Ovary (tissue), 9 donors: ENCODE data around the gene DENND1B. TPM values are rescaled to one million over a fixed set of nuclear protein-coding genes. Genes with fewer than 3 reads are reported as not detected.

Experiments used
- DNase-seq, 5 donors: peaks; one replicate each; pipeline ENCODE4 v3.0.0-alpha.2; 2019 to 2020
- H3K27ac ChIP-seq, 2 donors: fragments of 200-600 bp; one replicate each; pipeline versions ENCODE4 v1.5.1 to v1.8.0; 2019 to 2022
- H3K27me3 ChIP-seq: fragments of 200-600 bp; one replicate; pipeline ENCODE4 v1.8.0; 2022
- H3K36me3 ChIP-seq: fragments of 200-600 bp; sonication (generic); one replicate; pipeline ENCODE4 v1.5.1; 2019
- H3K4me1 ChIP-seq: one replicate; pipeline ENCODE4 v1.8.1; 2013; ENCODE audit warnings: mild to moderate bottlenecking, moderate library complexity; ENCODE audit not compliant: insufficient read depth
- H3K4me3 ChIP-seq: fragments of 200-600 bp; sonication (generic); one replicate; pipeline ENCODE4 v1.5.1; 2017
- H3K9me3 ChIP-seq, 2 donors: fragments of 200-600 bp in 1 of 2; sonication (generic) in 1 of 2; one replicate each; pipeline versions ENCODE4 v1.5.1 to v1.8.1; 2013 to 2019; ENCODE audit warnings: mild to moderate bottlenecking in 1 of 2, moderate library complexity in 1 of 2
- EP300 ChIP-seq: sonication (generic); formaldehyde crosslinking; IDR thresholded peaks from one replicate; pipeline ENCODE4 v1.6.1; 2017; ENCODE audit warnings: antibody characterized with exemption
- POLR2A ChIP-seq: fragments of 450-650 bp; IDR thresholded peaks from one replicate; pipeline ENCODE4 v1.6.1; 2017; ENCODE audit warnings: antibody characterized with exemption, mild to moderate bottlenecking, moderate library complexity
- WGBS, 3 donors: extraction: QIAGEN DNeasy Blood & Tissue Kit in 1 of 3; methylation state at CpG; one replicate each; pipeline versions ENCODE4 v1.1.5 to v1.1.7; 2013 to 2017; 5-methylcytosine and 5-hydroxymethylcytosine counted together
- intact Hi-C, 4 donors: fragments of 100-400 bp; cut with DNase I; formaldehyde crosslinking; loops; one replicate each; pipeline versions ENCODE4 v1.11.0 to v1.15.1; 2022 to 2023
- polyA plus RNA-seq, 2 donors: library from polyadenylated mRNA; stranded (reverse); fragments of 200-250 nt in 1 of 2; fragments of 350-450 nt in 1 of 2; fragmentation: Illumina TruSeq in 1 of 2; extraction: RNeasy Lipid Tissue Mini Kit (QIAGEN cat#74804) in 1 of 2; gene quantifications; one replicate each; pipeline ENCODE4 v1.2.3, GENCODE V29; 2013 to 2014
- total RNA-seq, 7 donors: library from RNA; depleted of rRNA in 2 of 7; stranded (reverse); fragments of >200 nt in 2 of 7; fragmentation: NEBNext Ultra II Directional in 3 of 7; extraction: Animal tissue kit (Norgen Biotek cat#: 25700) in 3 of 7; gene quantifications; one replicate each; pipeline versions ENCODE4 v1.1.0 to v1.2.4, GENCODE V29; 2016 to 2023
- TF ChIP-seq, protein P1 (sequence below), 3 donors: fragments of 450-650 bp in 2 of 3; fragments of 200-600 bp in 1 of 3; IDR thresholded peaks; one replicate each; pipeline versions ENCODE4 v1.5.1 to v1.8.0; 2016 to 2022; ENCODE audit warnings: antibody characterized with exemption in 3 of 3, mild to moderate bottlenecking in 1 of 3
- donor health status: DM: no; HTN: no; CAD: no; lungs with moderate emphysema.
- donor health status: DM: no; HTN: no; CAD: no.
- donor health status: Bipolar disorder and iron deficiency.
- donor health status: DM: yes; HTN: yes; CAD: no.
- donor health status: DM: no; HTN: no; CAD: no.
- donor health status: DM: yes; HTN: yes; CAD: no.

Gene DENND1B
- total and polyA plus RNA-seq, 9 donors, result 2.9 to 20.6 (median 14.1) TPM

GRCh38 chr1:197776351-197777105, 1.2 kb upstream of the DENND1B start:
- Histone ChIP-seq H3K4me1 (peaks cover 3% of the 10 kb centered on the region), H3K9me3 (no peaks in the 10 kb centered on the region), H3K36me3 (no peaks in the 10 kb centered on the region), H3K27ac (peak overlapping the region; percentile 88 to 92), H3K27me3 (no peaks in the 10 kb centered on the region), H3K4me3 (no peak overlapping the region)
- no peak for TF ChIP-seq POLR2A
- TF ChIP-seq, protein P1, sequence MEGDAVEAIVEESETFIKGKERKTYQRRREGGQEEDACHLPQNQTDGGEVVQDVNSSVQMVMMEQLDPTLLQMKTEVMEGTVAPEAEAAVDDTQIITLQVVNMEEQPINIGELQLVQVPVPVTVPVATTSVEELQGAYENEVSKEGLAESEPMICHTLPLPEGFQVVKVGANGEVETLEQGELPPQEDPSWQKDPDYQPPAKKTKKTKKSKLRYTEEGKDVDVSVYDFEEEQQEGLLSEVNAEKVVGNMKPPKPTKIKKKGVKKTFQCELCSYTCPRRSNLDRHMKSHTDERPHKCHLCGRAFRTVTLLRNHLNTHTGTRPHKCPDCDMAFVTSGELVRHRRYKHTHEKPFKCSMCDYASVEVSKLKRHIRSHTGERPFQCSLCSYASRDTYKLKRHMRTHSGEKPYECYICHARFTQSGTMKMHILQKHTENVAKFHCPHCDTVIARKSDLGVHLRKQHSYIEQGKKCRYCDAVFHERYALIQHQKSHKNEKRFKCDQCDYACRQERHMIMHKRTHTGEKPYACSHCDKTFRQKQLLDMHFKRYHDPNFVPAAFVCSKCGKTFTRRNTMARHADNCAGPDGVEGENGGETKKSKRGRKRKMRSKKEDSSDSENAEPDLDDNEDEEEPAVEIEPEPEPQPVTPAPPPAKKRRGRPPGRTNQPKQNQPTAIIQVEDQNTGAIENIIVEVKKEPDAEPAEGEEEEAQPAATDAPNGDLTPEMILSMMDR (IDR thresholded peaks at IDR 0.05), result no peak
- no peak for TF ChIP-seq EP300
- WGBS, 3 donors, result 70 to 82% (median 78%) methylated on average over 3 of the region's 3 CpGs
- intact Hi-C loops, result no loop called here
- no peak for DNase-seq

GRCh38 chr1:197774466-197775281, 606 bp downstream of the DENND1B start:
- intact Hi-C loops, result no loop called here
- peaks cover 3% of the 10 kb centered on the region for H3K4me1 ChIP-seq
- no peaks in the 10 kb centered on the region for H3K36me3 ChIP-seq
- H3K27me3 ChIP-seq, result no peaks in the 10 kb centered on the region
- peak overlapping the region; percentile 88 to 92 for H3K27ac ChIP-seq
- no peaks in the 10 kb centered on the region for H3K9me3 ChIP-seq
- DNase-seq, result peak; percentile 48 to 73 (median 53)
- peak overlapping the region; percentile 71 for H3K4me3 ChIP-seq
- WGBS, 3 donors, result 0% methylated on average over 51 to 71 of the region's 71 CpGs
- TF ChIP-seq EP300, result no peak
- TF ChIP-seq, protein P1 (IDR thresholded peaks at IDR 0.05), result no peak

DNA sequence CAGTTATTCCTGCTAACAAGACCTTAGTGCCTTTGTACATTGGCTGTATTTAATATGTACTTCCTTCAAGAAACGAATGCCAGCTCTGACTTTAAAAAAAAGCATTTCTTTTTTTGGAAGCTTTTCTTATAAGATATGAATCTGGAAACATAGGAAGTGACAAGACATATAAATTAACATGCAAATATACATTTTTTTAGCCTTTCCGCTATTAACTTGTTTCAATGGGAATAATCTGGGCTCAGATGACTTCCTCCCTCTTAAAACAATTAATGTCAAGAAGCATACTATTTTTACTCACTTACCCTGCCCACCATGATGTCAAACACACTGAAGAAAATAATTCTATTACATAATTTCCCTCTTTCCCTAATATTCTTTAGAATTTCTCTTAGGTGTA, 1.4 kb downstream of the DENND1B start:
- WGBS, 3 donors, result 44 to 54% (median 50%) methylated on average over 2 of the region's 2 CpGs
- Histone ChIP-seq H3K4me1 (peaks cover 3% of the 10 kb centered on the region), H3K36me3 (no peaks in the 10 kb centered on the region), H3K27ac (no peak overlapping the region), H3K4me3 (peak overlapping the region; percentile 71), H3K9me3 (no peaks in the 10 kb centered on the region), H3K27me3 (no peaks in the 10 kb centered on the region)
- DNase-seq, result no peak
- no peak for TF ChIP-seq EP300
- TF ChIP-seq, protein P1 (IDR thresholded peaks at IDR 0.05), result no peak
- no peak for TF ChIP-seq POLR2A
- intact Hi-C loops, result no loop called here

- 92 to 95% (median 93%) methylated on average over 6 of the region's 6 CpGs for WGBS, 3 donors
- peaks cover 3% of the 10 kb centered on the region for H3K4me1 ChIP-seq
- intact Hi-C loops, result no loop called here
These were observed 3.2 kb downstream of the DENND1B start for GRCh38 chr1:197771904-197772556.

More at GRCh38 chr1:197771904-197772556, 3.2 kb downstream of the DENND1B start:
- no peaks in the 10 kb centered on the region for H3K36me3 ChIP-seq
- H3K4me3 ChIP-seq, result no peak overlapping the region
- no peaks in the 10 kb centered on the region for H3K27me3 ChIP-seq
- TF ChIP-seq EP300 (no peak), POLR2A (no peak)
- TF ChIP-seq, protein P1 (IDR thresholded peaks at IDR 0.05), result no peak
- H3K27ac ChIP-seq, result no peak overlapping the region
- H3K9me3 ChIP-seq, result no peaks in the 10 kb centered on the region
- DNase-seq, result no peak
